Measurements from ENCODE around the gene GHR. TPM values are rescaled to one million over a fixed set of nuclear protein-coding genes. Genes with fewer than 3 reads are reported as not detected.
A peak's percentile ranks its signal among the peaks of the same experiment; 100 is the strongest.

Gene GHR
- total RNA-seq, 2 donors from 2014 or later, result 0.27 to 1.2 TPM

DNA sequence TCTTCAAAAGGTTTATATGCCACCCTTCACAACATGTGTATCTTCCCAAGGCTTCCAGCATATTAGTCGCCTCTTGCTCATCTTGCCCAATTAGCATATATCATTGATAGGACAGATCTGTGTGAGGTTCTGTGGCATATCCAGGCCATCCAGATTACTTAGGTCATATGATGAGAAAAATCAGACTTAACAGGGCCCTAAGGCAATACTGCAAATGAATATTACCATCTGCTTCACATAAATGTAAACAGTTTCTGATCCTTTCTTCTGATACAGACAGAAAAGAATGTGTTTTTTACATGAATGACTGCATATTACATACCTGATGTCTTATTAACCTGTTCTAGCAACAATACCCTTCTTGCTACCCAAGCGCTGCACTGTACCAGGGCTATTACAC lies 41.3 kb upstream of the GHR start:
- 93% methylated on average over 2 of the region's 2 CpGs; no CpG with 5 or more reads in 1 of the 2 experiments for WGBS, 2 experiments (ENCODE audit: insufficient coverage in 1 of 2, insufficient read length in 1 of 2)
- no peak overlapping the region for H3K4me3 Mint-ChIP-seq
- H3K36me3 Mint-ChIP-seq (ENCODE audit: low read depth), result no peaks in the 10 kb centered on the region
- H3K4me1 ChIP-seq (ENCODE audit: control insufficient read depth, insufficient read depth, low read length), result no peaks in the 10 kb centered on the region
- no peak overlapping the region for H3K27ac ChIP-seq (ENCODE audit: low read depth, low read length)
- TF ChIP-seq, protein P1, sequence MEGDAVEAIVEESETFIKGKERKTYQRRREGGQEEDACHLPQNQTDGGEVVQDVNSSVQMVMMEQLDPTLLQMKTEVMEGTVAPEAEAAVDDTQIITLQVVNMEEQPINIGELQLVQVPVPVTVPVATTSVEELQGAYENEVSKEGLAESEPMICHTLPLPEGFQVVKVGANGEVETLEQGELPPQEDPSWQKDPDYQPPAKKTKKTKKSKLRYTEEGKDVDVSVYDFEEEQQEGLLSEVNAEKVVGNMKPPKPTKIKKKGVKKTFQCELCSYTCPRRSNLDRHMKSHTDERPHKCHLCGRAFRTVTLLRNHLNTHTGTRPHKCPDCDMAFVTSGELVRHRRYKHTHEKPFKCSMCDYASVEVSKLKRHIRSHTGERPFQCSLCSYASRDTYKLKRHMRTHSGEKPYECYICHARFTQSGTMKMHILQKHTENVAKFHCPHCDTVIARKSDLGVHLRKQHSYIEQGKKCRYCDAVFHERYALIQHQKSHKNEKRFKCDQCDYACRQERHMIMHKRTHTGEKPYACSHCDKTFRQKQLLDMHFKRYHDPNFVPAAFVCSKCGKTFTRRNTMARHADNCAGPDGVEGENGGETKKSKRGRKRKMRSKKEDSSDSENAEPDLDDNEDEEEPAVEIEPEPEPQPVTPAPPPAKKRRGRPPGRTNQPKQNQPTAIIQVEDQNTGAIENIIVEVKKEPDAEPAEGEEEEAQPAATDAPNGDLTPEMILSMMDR (conservative IDR thresholded peaks at IDR 0.05), result no peak
- no peaks in the 10 kb centered on the region for H3K27me3 Mint-ChIP-seq (ENCODE audit: insufficient read depth)
- no peaks in the 10 kb centered on the region for H3K9me3 ChIP-seq (ENCODE audit: control insufficient read depth, low read length)
- no peak for DNase-seq
- H3K36me3 ChIP-seq (ENCODE audit: control insufficient read depth, insufficient read depth, low read length), result no peaks in the 10 kb centered on the region
- H3K4me1 Mint-ChIP-seq, result peaks cover 14% of the 10 kb centered on the region
- no peaks in the 10 kb centered on the region for H3K27me3 ChIP-seq (ENCODE audit: control insufficient read depth, insufficient read depth, low read length, poor library complexity, severe bottlenecking)
- no peak overlapping the region for H3K4me3 ChIP-seq (ENCODE audit: low read length)
- no peak overlapping the region for H3K27ac Mint-ChIP-seq
- no peaks in the 10 kb centered on the region for H3K9me3 Mint-ChIP-seq
- no peak overlapping the region for H3K9ac ChIP-seq (ENCODE audit: extremely low read depth, low read length, poor library complexity, severe bottlenecking)

DNA sequence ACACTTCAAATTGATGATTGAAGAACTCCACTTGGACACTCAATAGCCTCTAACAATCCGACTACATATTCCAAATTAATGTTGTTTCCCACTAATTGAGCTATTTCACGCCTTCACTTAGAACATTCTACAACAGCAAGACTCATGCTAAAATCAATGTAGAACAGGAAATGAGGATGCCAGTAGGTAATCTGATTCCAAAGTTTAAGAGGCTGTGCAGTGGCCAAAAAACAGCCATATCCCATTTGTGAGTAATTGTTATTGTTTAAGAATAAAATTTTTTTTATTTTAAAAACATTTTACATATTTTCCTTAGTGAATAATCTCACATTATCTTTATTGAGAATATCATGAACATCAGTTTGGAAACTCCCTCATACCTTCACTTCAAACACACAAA lies 35.7 kb upstream of the GHR start:
- Histone ChIP-seq H3K4me1 (ENCODE audit: control insufficient read depth, insufficient read depth, low read length) (no peaks in the 10 kb centered on the region), H3K27me3 (ENCODE audit: control insufficient read depth, insufficient read depth, low read length, poor library complexity, severe bottlenecking) (no peaks in the 10 kb centered on the region), H3K36me3 (ENCODE audit: control insufficient read depth, insufficient read depth, low read length) (no peaks in the 10 kb centered on the region), H3K9me3 (ENCODE audit: control insufficient read depth, low read length) (peaks cover 11% of the 10 kb centered on the region), H3K4me3 (ENCODE audit: low read length) (no peak overlapping the region), H3K9ac (ENCODE audit: extremely low read depth, low read length, poor library complexity, severe bottlenecking) (no peak overlapping the region), H3K27ac (ENCODE audit: low read depth, low read length) (no peak overlapping the region)
- no peaks in the 10 kb centered on the region for H3K36me3 Mint-ChIP-seq (ENCODE audit: low read depth)
- peaks cover 4% of the 10 kb centered on the region for H3K4me1 Mint-ChIP-seq
- no peak overlapping the region for H3K4me3 Mint-ChIP-seq
- no peaks in the 10 kb centered on the region for H3K27me3 Mint-ChIP-seq (ENCODE audit: insufficient read depth)
- TF ChIP-seq, protein P1 (conservative IDR thresholded peaks at IDR 0.05), result no peak
- 87% methylated on average over 2 of the region's 2 CpGs; no CpG with 5 or more reads in 1 of the 2 experiments for WGBS, 2 experiments (ENCODE audit: insufficient coverage in 1 of 2, insufficient read length in 1 of 2)
- DNase-seq, result no peak
- H3K27ac Mint-ChIP-seq, result no peak overlapping the region
- H3K9me3 Mint-ChIP-seq, result peaks cover 13% of the 10 kb centered on the region

DNA sequence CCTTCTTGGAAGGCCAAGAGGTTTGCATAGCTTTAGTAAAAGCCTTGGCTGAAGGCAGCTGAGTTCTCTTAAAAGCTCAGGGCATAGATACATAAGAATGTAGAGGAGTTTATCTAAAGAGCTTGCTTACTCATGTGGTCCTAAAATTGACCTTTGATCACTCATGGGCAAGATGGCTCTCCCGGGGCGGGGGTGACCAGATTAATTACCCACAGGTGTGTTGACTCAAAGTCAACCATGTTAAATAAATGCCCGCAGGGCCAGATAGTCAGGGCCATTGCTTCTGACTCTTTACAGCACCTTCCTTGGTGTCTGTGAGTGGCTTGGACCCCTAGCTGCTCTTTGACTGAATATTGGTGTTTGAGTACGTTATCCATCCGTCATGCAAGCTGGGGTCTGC lies 33.1 kb upstream of the GHR start:
- peaks cover 29% of the 10 kb centered on the region for H3K9me3 Mint-ChIP-seq
- Histone ChIP-seq H3K27ac (ENCODE audit: low read depth, low read length) (no peak overlapping the region), H3K4me3 (ENCODE audit: low read length) (peak overlapping the region; percentile 15), H3K4me1 (ENCODE audit: control insufficient read depth, insufficient read depth, low read length) (no peaks in the 10 kb centered on the region), H3K27me3 (ENCODE audit: control insufficient read depth, insufficient read depth, low read length, poor library complexity, severe bottlenecking) (no peaks in the 10 kb centered on the region), H3K9me3 (ENCODE audit: control insufficient read depth, low read length) (peaks cover 24% of the 10 kb centered on the region), H3K9ac (ENCODE audit: extremely low read depth, low read length, poor library complexity, severe bottlenecking) (no peak overlapping the region), H3K36me3 (ENCODE audit: control insufficient read depth, insufficient read depth, low read length) (no peaks in the 10 kb centered on the region)
- TF ChIP-seq, protein P1 (conservative IDR thresholded peaks at IDR 0.05), result no peak
- no peak for DNase-seq
- H3K27me3 Mint-ChIP-seq (ENCODE audit: insufficient read depth), result no peaks in the 10 kb centered on the region
- no peaks in the 10 kb centered on the region for H3K4me1 Mint-ChIP-seq
- no peak overlapping the region for H3K27ac Mint-ChIP-seq
- no peaks in the 10 kb centered on the region for H3K36me3 Mint-ChIP-seq (ENCODE audit: low read depth)
- no peak overlapping the region for H3K4me3 Mint-ChIP-seq
- WGBS, 2 experiments (ENCODE audit: insufficient coverage in 1 of 2, insufficient read length in 1 of 2), result 88 to 92% methylated on average over 4 to 5 of the region's 5 CpGs
